NT2/D1 (cell line): ENCODE results near the gene PILRA.

Experiments used
- DNase-seq: peaks from one replicate; pipeline ENCODE4 v3.0.0-alpha.2; 2011; ENCODE audit warnings: low read depth, low spot score
- H3K27me3 ChIP-seq: 2 replicates; pipeline ENCODE4 v1.6.0; 2011; ENCODE audit warnings: mild to moderate bottlenecking; ENCODE audit not compliant: insufficient read length, insufficient read depth
- H3K36me3 ChIP-seq: 2 replicates; pipeline ENCODE4 v1.6.1; 2011; ENCODE audit warnings: mild to moderate bottlenecking, low read length, mixed read lengths; ENCODE audit not compliant: insufficient read depth, insufficient read length
- H3K4me1 ChIP-seq: 2 replicates; pipeline ENCODE4 v1.5.1; 2011; ENCODE audit not compliant: insufficient read depth, insufficient read length
- H3K4me3 ChIP-seq: 2 replicates; pipeline ENCODE4 v1.5.1; 2011; ENCODE audit warnings: low read depth; ENCODE audit not compliant: insufficient read length
- H3K9ac ChIP-seq: 2 replicates; pipeline ENCODE4 v1.6.0; 2011; ENCODE audit warnings: low read depth; ENCODE audit not compliant: insufficient read length
- H3K9me3 ChIP-seq: 2 replicates; pipeline ENCODE4 v1.5.1; 2011; ENCODE audit warnings: mild to moderate bottlenecking, low read length; ENCODE audit not compliant: insufficient read depth
- SUZ12 ChIP-seq: IDR thresholded peaks from 2 replicates; pipeline ENCODE4 v1.6.1; 2011; ENCODE audit not compliant: insufficient read length, insufficient read depth; ENCODE audit errors: extremely low read depth
- YY1 ChIP-seq: IDR thresholded peaks from 2 replicates; pipeline ENCODE4 v1.6.1; 2011; ENCODE audit not compliant: insufficient read length, insufficient read depth
- ZNF274 ChIP-seq: IDR thresholded peaks from 2 replicates; pipeline ENCODE4 v1.6.1; 2011; ENCODE audit warnings: mild to moderate bottlenecking, low read depth, low read length

The PILRA gene

DNA sequence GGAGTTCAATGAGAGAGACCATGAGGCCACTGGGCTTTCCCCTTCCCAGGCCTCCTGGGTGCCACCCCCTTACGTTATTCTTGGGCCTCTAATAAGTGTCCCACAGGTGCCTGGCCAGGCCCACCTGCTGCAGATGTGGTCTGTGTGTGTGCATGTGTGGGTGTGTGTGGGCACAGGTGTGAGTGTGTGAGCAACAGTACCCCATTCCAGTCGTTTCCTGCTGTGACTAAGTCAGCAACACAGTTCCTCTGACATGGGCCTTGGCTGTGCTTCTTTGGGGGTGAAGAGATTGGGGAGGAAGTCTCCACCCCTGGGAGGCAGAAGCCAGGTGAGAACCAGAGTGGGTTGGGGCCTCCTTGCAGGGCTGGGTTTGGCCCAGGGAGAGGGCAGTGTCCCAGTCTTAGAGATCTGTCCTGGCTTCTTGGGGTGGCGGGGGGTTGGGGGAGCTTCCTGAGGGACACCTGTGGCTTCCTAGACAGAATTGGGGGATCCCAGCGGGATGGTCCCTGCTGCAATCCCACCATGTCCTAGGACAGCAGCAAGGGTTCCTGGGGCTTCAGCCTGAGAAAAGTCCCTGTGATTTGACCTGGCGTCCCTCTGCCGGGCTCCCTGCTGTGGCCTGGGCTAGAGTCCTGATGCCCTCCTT, 19.5 kb upstream of the PILRA start:
- H3K9me3 ChIP-seq: no peaks in the 10 kb centered on the region
- peaks cover 89% of the 10 kb centered on the region for H3K36me3 ChIP-seq
- H3K4me3 ChIP-seq: no peak overlapping the region
- TF ChIP-seq YY1 (no peak), SUZ12 (no peak), ZNF274 (no peak)
- peaks cover 4% of the 10 kb centered on the region for H3K4me1 ChIP-seq
- DNase-seq: no peak
- H3K9ac ChIP-seq: no peak overlapping the region
- no peaks in the 10 kb centered on the region for H3K27me3 ChIP-seq

GRCh38 chr7:100356416-100357068, 16.7 kb upstream of the PILRA start:
- H3K36me3 ChIP-seq: peaks cover 91% of the 10 kb centered on the region
- no peak for TF ChIP-seq SUZ12

DNA sequence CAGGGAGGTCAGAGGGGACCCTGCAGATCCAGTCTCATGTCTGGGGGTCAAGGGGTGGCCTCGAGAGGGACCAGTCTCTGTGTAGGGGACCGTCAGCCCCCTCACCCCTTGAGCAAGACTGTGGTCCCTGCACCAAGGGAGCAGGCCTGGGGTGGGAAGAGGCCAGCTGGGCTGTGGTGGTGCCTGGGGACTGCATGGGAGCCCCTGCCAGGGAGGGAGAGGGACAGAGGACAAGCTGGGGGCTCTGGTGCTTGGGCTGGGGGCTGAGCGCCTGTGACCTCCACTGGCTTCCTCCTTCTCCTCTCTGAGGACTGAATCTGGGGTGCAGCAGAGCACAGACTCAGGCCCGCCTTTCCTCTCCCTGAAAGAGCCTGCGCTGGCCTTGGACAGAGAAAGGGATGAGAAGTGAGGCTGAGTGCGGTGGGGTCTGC, 16.1 kb upstream of the PILRA start:
- H3K4me3 ChIP-seq: no peak overlapping the region
- no peaks in the 10 kb centered on the region for H3K9me3 ChIP-seq
- H3K36me3 ChIP-seq: peaks cover 93% of the 10 kb centered on the region
- TF ChIP-seq YY1 (no peak), SUZ12 (no peak), ZNF274 (no peak)
- H3K4me1 ChIP-seq: no peaks in the 10 kb centered on the region
- H3K27me3 ChIP-seq: no peaks in the 10 kb centered on the region
- DNase-seq: no peak
- H3K9ac ChIP-seq: no peak overlapping the region

More at GRCh38 chr7:100356416-100357068, 16.7 kb upstream of the PILRA start:
- H3K4me1 ChIP-seq: no peaks in the 10 kb centered on the region
- no peaks in the 10 kb centered on the region for H3K27me3 ChIP-seq
- no peaks in the 10 kb centered on the region for H3K9me3 ChIP-seq
- H3K9ac ChIP-seq: no peak overlapping the region
- DNase-seq: no peak
- H3K4me3 ChIP-seq: no peak overlapping the region

GRCh38 chr7:100358027-100358856, 15.0 kb upstream of the PILRA start, which contains the start of gene PILRB:
TSS of gene PILRB (plus strand) at chr7:100358117. CDS start at chr7:100358303, 186 bp downstream.
- no peaks in the 10 kb centered on the region for H3K27me3 ChIP-seq
- no peak for DNase-seq
- no peaks in the 10 kb centered on the region for H3K4me1 ChIP-seq
- H3K4me3 ChIP-seq: no peak within 1 kb of the TSS
- H3K9me3 ChIP-seq: no peaks in the 10 kb centered on the region
- peaks cover 96% of the 10 kb centered on the region for H3K36me3 ChIP-seq
- no peak for TF ChIP-seq ZNF274
- no peak for TF ChIP-seq SUZ12
- TF ChIP-seq YY1: no peak
- no peak within 1 kb of the TSS for H3K9ac ChIP-seq

- Histone ChIP-seq H3K27me3 (no peaks in the 10 kb centered on the region), H3K36me3 (peaks cover 95% of the 10 kb centered on the region), H3K9me3 (no peaks in the 10 kb centered on the region), H3K9ac (no peak overlapping the region), H3K4me3 (no peak overlapping the region), H3K4me1 (no peaks in the 10 kb centered on the region)
- no peak for DNase-seq
- no peak for TF ChIP-seq ZNF274
- no peak for TF ChIP-seq YY1
- TF ChIP-seq SUZ12: no peak
Observed at GRCh38 chr7:100358857-100359212, 14.5 kb upstream of the PILRA start.

- Histone ChIP-seq H3K9ac (no peak overlapping the region), H3K9me3 (no peaks in the 10 kb centered on the region), H3K27me3 (no peaks in the 10 kb centered on the region), H3K36me3 (peaks cover 91% of the 10 kb centered on the region), H3K4me1 (no peaks in the 10 kb centered on the region), H3K4me3 (no peak overlapping the region)
- DNase-seq: no peak
- TF ChIP-seq ZNF274 (no peak), YY1 (no peak), SUZ12 (no peak)
Observed at GRCh38 chr7:100360135-100360854, 13.0 kb upstream of the PILRA start.
